ENCODE results near the gene TP53I11.

TP53I11 gene

DNA sequence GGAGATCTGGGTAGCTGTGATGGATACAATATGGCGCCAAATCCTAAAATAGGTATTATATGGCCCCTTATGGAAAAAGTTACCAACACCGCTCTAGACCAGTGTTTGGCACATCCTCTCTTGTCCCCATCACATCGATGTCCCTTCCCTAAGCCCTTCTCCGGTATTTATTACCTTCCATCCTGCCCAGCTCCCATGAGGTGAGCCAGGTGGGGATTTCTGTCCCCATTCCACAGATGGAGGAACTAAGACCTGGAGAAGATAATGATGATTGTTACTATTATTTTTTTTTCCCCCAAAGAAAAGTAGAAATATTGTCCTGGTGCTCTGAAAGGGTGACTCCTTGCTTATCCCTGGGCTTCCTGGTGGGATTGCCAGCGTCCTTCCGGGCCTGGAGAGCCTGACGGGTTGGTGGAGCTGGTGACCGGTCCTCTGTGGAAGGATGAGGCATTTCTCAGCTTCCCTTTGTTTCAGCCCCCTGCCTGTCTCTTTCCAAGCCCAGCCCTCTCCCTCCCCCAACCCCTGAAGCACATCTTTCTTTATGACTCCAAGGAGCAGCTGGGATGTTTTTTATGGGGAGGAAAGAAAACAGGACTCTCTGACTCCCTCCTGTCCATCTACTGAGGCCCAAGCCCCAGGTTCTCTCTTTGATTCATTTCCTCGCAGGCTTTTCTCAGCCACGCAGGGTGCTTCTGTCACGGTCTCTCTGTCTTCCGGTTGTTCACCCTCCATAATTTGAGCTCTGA, 65.4 kb downstream of the TP53I11 start:
- DNase-seq (ENCODE audit: low read depth) = no peak

DNA sequence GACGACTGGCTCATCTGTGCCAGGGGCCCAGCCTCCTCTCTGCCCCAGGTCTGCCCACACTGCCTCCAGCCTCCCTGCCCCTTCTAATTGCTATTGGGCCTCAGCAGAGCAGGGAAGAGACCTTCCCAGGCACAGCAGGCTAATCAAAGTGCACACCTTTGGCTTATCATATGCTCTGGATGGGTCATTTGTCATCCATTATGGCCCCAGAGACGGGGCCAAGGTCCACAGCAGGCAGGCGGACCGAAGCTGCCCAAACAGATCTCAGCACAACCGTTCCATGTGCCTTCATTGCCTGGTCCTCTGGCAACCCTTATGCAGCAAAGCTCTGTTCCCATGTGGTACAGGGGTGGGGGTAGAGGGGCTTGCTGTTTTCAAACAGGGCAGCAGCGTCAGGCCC, 66.6 kb downstream of the TP53I11 start:
- no peak for DNase-seq (ENCODE audit: low read depth)

DNA sequence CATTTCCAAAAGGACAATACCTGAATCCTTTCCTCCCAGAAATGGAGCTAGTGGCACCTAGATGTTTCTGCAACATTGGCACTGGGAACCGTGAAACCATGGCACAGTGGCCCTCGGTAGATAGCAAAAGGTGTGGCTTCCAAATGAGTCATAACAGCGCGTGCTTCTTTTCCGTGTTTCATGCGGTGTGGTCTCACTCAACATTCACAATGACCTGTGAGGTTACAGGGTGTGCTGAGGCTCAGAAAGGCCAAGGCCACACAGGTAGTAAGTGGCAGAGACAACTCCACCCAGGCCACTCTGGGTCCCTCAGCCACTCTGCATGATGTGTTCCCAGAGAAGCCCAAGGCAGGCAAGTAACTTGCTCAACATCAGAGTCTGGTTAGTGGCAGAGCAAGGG, 67.4 kb downstream of the TP53I11 start:
- DNase-seq (ENCODE audit: low read depth) = no peak
